Measurements from ENCODE around the gene GEN1. TPM values are rescaled to one million over a fixed set of nuclear protein-coding genes. Genes with fewer than 3 reads are reported as not detected.

The GEN1 gene
- total and polyA plus RNA-seq, 2 of the 13 experiments (the other 11 are each of a cell fraction or from before 2014, with no cell fraction given): 9.9 to 27.1 TPM

- H3K4me3 ChIP-seq (replicated peaks in 1 of 3; ENCODE audit: insufficient read depth in 1 of 3, low read depth in 2 of 3, low read length in 3 of 3): no peak overlapping the region
- in situ Hi-C loops (cut with HindIII; ENCODE audit: extremely low pct_ligation_motif_present, low pct_unique_long_range_greater_than_20kb): no loop called here
- TF ChIP-seq ZNF337 (CRISPR knock-in tag; IDR thresholded peaks at IDR 0.05; ENCODE audit: borderline replicate concordance, low read depth) (no peak), ZNF687 (CRISPR knock-in tag; IDR thresholded peaks at IDR 0.05) (no peak), ZNF501 (CRISPR knock-in tag; IDR thresholded peaks at IDR 0.05) (no peak), SOX13 (IDR thresholded peaks at IDR 0.05) (no peak), SOX13 (CRISPR knock-in tag; conservative IDR thresholded peaks at IDR 0.05 in 1 of 2, IDR thresholded peaks at IDR 0.05 in 1 of 2) (0 out of 4 replicates have a peak, but pooled peaks of 1 of the 2 experiments have one; percentile 6)
- H3K9ac ChIP-seq (ENCODE audit: insufficient read depth, low read depth, low read length): no peak overlapping the region
- no peak overlapping the region for H2AFZ ChIP-seq (ENCODE audit: low read length)
- FAIRE-seq: no peak
- ChIA-PET CTCF (ENCODE audit: low intra/inter-chr PET ratio, low total read pairs) (no interaction called here), POLR2A (no interaction called here)
- no peaks in the 10 kb centered on the region for H3K36me3 ChIP-seq (replicated peaks in 1 of 2; ENCODE audit: control insufficient read depth in 1 of 2, insufficient read depth in 2 of 2, low read length in 2 of 2)
- ATAC-seq: no peak
- no peak overlapping the region for H3K4me2 ChIP-seq (ENCODE audit: low read depth, low read length)
- DNase-seq (ENCODE audit: low spot score): no peak
- peaks cover 0 to 36% of the 10 kb centered on the region in 2 experiments; a peak in 1 of 5 replicates for H3K27me3 ChIP-seq (ENCODE audit: control insufficient read depth in 1 of 2, insufficient read depth in 2 of 2, low read length in 2 of 2)
- no peaks in the 10 kb centered on the region for H4K20me1 ChIP-seq (ENCODE audit: insufficient read depth, low read length)
- no peaks in the 10 kb centered on the region for H3K79me2 ChIP-seq (ENCODE audit: insufficient read depth, low read length)
- intact Hi-C loops (cut with micrococcal nuclease; ENCODE audit: unreplicated experiment): no loop called here
- peaks cover 11% of the 10 kb centered on the region for H3K4me1 ChIP-seq (ENCODE audit: insufficient read depth, low read length)
- 2% methylated on average over 5 of the region's 5 CpGs for WGBS (ENCODE audit: low lambda C conversion rate)
- H3K9me3 ChIP-seq (ENCODE audit: low read length): no peaks in the 10 kb centered on the region
- no peak overlapping the region for H3K27ac ChIP-seq (ENCODE audit: extremely low read length, insufficient read depth, low read length)
- no TSS peak for BruUV-seq (replicated peaks)
Measured at GRCh38 chr2:17827316-17827715, 73.4 kb downstream of the GEN1 start.

Data from HepG2 (cell line).